GM12865 (cell line): ENCODE results near the gene PDIA4.

ENCODE experiments used
- DNase-seq: peaks from one replicate; pipeline ENCODE4 v3.0.0; 2010; ENCODE audit warnings: low read depth
- H3K4me3 ChIP-seq: 2 replicates; pipeline ENCODE4 v1.5.1; 2011; ENCODE audit warnings: mild to moderate bottlenecking, low read depth, low read length, control low read depth
- TF ChIP-seq, protein P1 (sequence below): IDR thresholded peaks from 2 replicates; pipeline ENCODE4 v1.5.1; 2011; ENCODE audit warnings: low read length, control low read depth, low read depth, inconsistent platforms; ENCODE audit not compliant: insufficient read depth; ENCODE audit errors: missing control alignments

PDIA4 gene

DNA sequence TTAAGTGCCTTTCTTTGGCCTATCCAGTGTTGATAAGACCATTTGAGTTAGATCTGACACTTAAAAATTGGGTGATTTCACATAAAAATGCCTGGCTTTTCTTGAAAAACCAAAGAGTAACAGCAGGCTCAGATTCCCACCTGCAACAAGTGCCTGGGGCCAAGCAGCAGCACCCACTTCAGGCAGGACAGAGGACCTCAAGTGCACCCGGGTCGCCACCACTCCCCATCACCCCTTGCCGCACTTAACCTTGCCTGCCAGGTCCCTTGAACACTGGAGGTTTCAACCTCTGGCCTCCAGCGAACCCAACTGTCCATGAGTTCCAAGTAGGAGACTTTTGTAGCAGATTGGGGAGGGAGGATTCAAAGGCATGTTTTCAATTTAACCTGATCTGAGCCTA lies 30.8 kb downstream of the PDIA4 start:
- TF ChIP-seq, protein P1, sequence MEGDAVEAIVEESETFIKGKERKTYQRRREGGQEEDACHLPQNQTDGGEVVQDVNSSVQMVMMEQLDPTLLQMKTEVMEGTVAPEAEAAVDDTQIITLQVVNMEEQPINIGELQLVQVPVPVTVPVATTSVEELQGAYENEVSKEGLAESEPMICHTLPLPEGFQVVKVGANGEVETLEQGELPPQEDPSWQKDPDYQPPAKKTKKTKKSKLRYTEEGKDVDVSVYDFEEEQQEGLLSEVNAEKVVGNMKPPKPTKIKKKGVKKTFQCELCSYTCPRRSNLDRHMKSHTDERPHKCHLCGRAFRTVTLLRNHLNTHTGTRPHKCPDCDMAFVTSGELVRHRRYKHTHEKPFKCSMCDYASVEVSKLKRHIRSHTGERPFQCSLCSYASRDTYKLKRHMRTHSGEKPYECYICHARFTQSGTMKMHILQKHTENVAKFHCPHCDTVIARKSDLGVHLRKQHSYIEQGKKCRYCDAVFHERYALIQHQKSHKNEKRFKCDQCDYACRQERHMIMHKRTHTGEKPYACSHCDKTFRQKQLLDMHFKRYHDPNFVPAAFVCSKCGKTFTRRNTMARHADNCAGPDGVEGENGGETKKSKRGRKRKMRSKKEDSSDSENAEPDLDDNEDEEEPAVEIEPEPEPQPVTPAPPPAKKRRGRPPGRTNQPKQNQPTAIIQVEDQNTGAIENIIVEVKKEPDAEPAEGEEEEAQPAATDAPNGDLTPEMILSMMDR = no peak
- DNase-seq = no peak
- no peak overlapping the region for H3K4me3 ChIP-seq

DNA sequence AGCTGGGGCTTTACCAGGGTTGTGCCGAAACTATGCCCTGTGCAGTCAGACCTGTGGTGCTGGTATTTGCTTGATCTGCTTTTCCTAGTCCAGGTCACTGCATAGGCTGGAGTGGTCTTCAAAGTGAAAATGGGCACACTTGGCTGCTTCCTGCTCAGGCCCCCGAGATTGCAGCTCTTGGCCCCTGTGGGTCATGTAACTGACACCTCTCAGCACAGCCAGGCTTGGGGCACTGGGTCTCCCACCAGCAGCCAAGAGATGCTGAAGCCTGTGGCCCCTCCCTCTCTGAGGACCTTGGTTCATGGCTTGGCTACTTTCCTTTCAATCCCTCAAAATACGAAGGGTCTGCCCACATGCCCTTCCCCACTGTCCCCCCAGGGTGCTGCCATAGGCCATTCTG lies 33.7 kb downstream of the PDIA4 start:
- TF ChIP-seq, protein P1 = no peak
- H3K4me3 ChIP-seq = no peak overlapping the region
- DNase-seq = no peak

DNA sequence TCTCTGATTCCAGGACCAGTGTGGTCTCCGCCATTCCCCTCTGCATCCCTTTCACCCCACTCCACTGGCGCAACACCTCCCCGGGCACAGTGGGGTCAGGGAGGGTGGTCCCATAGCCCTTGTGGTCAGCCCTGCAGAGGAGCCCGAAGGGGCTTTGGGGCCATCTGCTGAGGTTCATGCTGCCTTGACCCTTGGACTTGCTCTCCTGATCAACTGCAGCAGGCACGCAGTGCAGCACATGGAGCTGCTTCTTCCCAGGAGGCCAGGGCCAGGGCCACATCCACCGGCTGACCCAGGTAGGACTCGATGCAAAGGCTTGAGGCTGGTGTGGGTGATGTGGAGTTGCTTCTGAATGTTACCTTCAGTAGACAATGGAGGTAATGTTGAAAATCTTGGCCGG lies 35.1 kb downstream of the PDIA4 start:
- DNase-seq = no peak
- H3K4me3 ChIP-seq = no peak overlapping the region
- TF ChIP-seq, protein P1 = no peak

- TF ChIP-seq, protein P1 = no peak
- H3K4me3 ChIP-seq = no peak overlapping the region
- no peak for DNase-seq
These were observed 36.8 kb downstream of the PDIA4 start for GRCh38 chr7:148991536-148991935.

DNA sequence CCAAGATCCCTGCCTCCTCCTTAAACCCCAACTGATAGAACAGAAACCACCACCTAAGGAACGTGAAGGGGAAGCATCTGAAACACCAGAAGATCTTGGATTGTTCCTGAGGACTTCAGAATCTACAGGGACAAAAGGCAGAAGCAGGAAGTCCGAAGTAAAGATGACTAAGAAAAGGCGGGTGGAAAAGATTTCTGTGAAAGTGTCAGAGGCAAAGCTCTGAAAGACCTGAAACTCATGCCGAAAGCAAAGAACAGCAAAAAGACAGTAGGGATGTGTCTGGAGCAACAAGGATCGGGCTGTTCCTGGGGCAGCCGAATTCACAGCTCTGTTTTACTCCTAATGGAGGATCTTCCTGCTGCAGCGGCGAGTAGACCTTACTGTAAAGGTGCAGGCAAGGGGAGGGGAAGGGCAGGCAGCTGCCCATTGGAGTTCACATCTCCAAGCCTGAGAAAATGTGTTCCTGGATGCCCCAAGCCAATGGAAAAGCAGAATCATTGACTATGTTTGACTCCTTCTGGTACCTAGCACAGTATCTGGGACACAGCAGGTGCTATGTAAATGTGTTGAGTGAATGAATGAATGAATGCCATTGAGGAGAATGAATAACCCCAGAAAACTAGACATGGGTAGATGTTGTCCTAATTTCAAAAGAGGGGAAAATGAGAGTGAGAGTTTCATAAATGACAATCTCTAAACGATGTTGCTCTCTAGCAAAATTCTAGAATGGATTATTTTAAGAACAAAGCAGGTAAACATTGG lies 40.4 kb downstream of the PDIA4 start:
- peak overlapping the region; percentile 79 for H3K4me3 ChIP-seq
- TF ChIP-seq, protein P1 = no peak
- DNase-seq = no peak

- peak overlapping the region; percentile 79 for H3K4me3 ChIP-seq
- DNase-seq = peak; percentile 96
- TF ChIP-seq, protein P1 = no peak
These were observed 41.1 kb downstream of the PDIA4 start for GRCh38 chr7:148987010-148987750.

- DNase-seq = no peak
- TF ChIP-seq, protein P1 = no peak
- peak overlapping the region; percentile 44 for H3K4me3 ChIP-seq
These were observed 41.6 kb downstream of the PDIA4 start for GRCh38 chr7:148986742-148987009.
